SK-N-SH (cell line): ENCODE measurements around the gene NCS1. TPM values are rescaled to one million over a fixed set of nuclear protein-coding genes. Genes with fewer than 3 reads are reported as not detected.

Experiments used
- CTCF ChIA-PET: fragments of 300-600, 350-600 bp; formaldehyde crosslinking; extraction: SDS; loops from one replicate; lab custom pipeline; 2021; lab: Yijun Ruan, JAX
- POLR2A ChIA-PET: fragments of 350-600 bp; sonication (Branson Sonifier 250); formaldehyde crosslinking; extraction: SDS; loops from one replicate; lab custom pipeline; 2020; ENCODE audit warnings: antibody characterized with exemption, inconsistent platforms; lab: Yijun Ruan, JAX
- DNase-seq: peaks from one replicate; pipeline ENCODE4 v3.0.0; 2012
- H2AFZ ChIP-seq: fragments of 200-600 bp; sonication (generic); 2 replicates; pipeline ENCODE4 v1.8.1; 2016; ENCODE audit warnings: antibody characterized with exemption, mild to moderate bottlenecking, low read depth
- H3F3A ChIP-seq: fragments of 200-600 bp; sonication (generic); replicated peaks from 2 replicates; pipeline ENCODE3; 2016; ENCODE audit warnings: antibody characterized with exemption, mild to moderate bottlenecking; ENCODE audit not compliant: insufficient read depth
- H3K27ac ChIP-seq, 2 experiments: fragments of 200-500 bp in 1 of 2; fragments of 200-600 bp in 1 of 2; sonication (Bioruptor generic) in 1 of 2; sonication (generic), shearing (Covaris generic) in 1 of 2; 2 replicates each; pipeline versions ENCODE4 v1.5.1 to v1.6.1; 2014 to 2016; ENCODE audit warnings: low read depth in 2 of 2, inconsistent platforms in 1 of 2, low read length in 1 of 2, mild to moderate bottlenecking in 1 of 2, mixed read lengths in 1 of 2
- H3K27me3 ChIP-seq: fragments of 200-600 bp; sonication (generic), shearing (Covaris generic); 2 replicates; pipeline ENCODE4 v1.6.1; 2016; ENCODE audit warnings: mixed run types; ENCODE audit not compliant: insufficient read depth
- H3K36me3 ChIP-seq, 2 experiments: fragments of 200-500 bp in 1 of 2; fragments of 200-600 bp in 1 of 2; sonication (Bioruptor generic) in 1 of 2; sonication (generic) in 1 of 2; replicated peaks in 1 of 2; 2 replicates each; pipeline versions ENCODE3 to v1.5.1; 2014 to 2016; ENCODE audit warnings: low read length in 1 of 2, mild to moderate bottlenecking in 1 of 2; ENCODE audit not compliant: insufficient read depth in 2 of 2, control insufficient read depth in 1 of 2
- H3K4me1 ChIP-seq, 2 experiments: fragments of 200-500 bp in 1 of 2; fragments of 200-600 bp in 1 of 2; sonication (Bioruptor generic) in 1 of 2; sonication (generic), shearing (Covaris generic) in 1 of 2; 2 replicates each; pipeline versions ENCODE4 v1.5.1 to v1.6.1; 2014 to 2016; ENCODE audit warnings: low read depth in 1 of 2, low read length in 1 of 2, mixed run types in 1 of 2; ENCODE audit not compliant: insufficient read depth in 2 of 2, control insufficient read depth in 1 of 2
- H3K4me2 ChIP-seq: fragments of 200-600 bp; sonication (generic), shearing (Covaris generic); 2 replicates; pipeline ENCODE4 v1.6.1; 2017; ENCODE audit warnings: mixed run types
- H3K4me3 ChIP-seq, 2 experiments: fragments of 200-500 bp in 1 of 2; fragments of 200-600 bp in 1 of 2; sonication (Bioruptor generic) in 1 of 2; sonication (generic), shearing (Covaris generic) in 1 of 2; 2 replicates each; pipeline versions ENCODE4 v1.5.1 to v1.8.1; 2014 to 2016; ENCODE audit warnings: low read depth in 2 of 2, inconsistent platforms in 1 of 2, low read length in 1 of 2, mild to moderate bottlenecking in 1 of 2, mixed read lengths in 1 of 2, moderate library complexity in 1 of 2
- H3K79me2 ChIP-seq: fragments of 200-600 bp; sonication (generic); 2 replicates; pipeline ENCODE4 v1.8.1; 2017; ENCODE audit warnings: mild to moderate bottlenecking; ENCODE audit not compliant: insufficient read depth
- H3K9ac ChIP-seq: fragments of 200-600 bp; sonication (generic); 2 replicates; pipeline ENCODE4 v1.6.1; 2017; ENCODE audit warnings: mixed run types
- H3K9me2 ChIP-seq: fragments of 200-600 bp; sonication (generic); 2 replicates; pipeline ENCODE4 v1.6.1; 2017; ENCODE audit warnings: mixed run types
- H3K9me3 ChIP-seq: fragments of 200-600 bp; sonication (generic); 2 replicates; pipeline ENCODE4 v1.6.1; 2017; ENCODE audit warnings: mixed run types, mild to moderate bottlenecking, moderate library complexity
- H4K20me1 ChIP-seq: fragments of 200-600 bp; sonication (generic); 2 replicates; pipeline ENCODE4 v1.6.1; 2017; ENCODE audit warnings: mild to moderate bottlenecking, mixed run types; ENCODE audit not compliant: insufficient read depth
- ELF1 ChIP-seq: IDR thresholded peaks from 2 replicates; pipeline ENCODE4 v1.4.0; 2012
- EP300 ChIP-seq, 2 experiments: IDR thresholded peaks; 2 replicates each; pipeline versions ENCODE4 v1.4.0 to v1.6.1; 2012; ENCODE audit warnings: borderline replicate concordance in 1 of 2, low read depth in 1 of 2, low read length in 1 of 2
- FOSL2 ChIP-seq: IDR thresholded peaks from 2 replicates; pipeline ENCODE4 v1.4.0; 2012; ENCODE audit warnings: low read depth, mild to moderate bottlenecking, moderate library complexity, borderline replicate concordance
- GABPA ChIP-seq: IDR thresholded peaks from 2 replicates; pipeline ENCODE4 v1.4.0; 2012; ENCODE audit warnings: low read depth, mild to moderate bottlenecking
- GATA2 ChIP-seq: sonication (generic); formaldehyde crosslinking; IDR thresholded peaks from 2 replicates; pipeline ENCODE4 v1.5.0; 2020; ENCODE audit warnings: mild to moderate bottlenecking, missing genetic modification reagents
- JUND ChIP-seq: IDR thresholded peaks from 2 replicates; pipeline ENCODE4 v1.4.0; 2012
- MEF2A ChIP-seq: IDR thresholded peaks from 2 replicates; pipeline ENCODE4 v1.4.0; 2012; ENCODE audit warnings: low read depth, borderline replicate concordance
- NFIC ChIP-seq: IDR thresholded peaks from 2 replicates; pipeline ENCODE4 v1.4.0; 2012; ENCODE audit warnings: borderline replicate concordance
- POLR2AphosphoS5 ChIP-seq: IDR thresholded peaks from 2 replicates; pipeline ENCODE4 v1.6.1; 2012; ENCODE audit warnings: low read depth, low read length
- RAD21 ChIP-seq: IDR thresholded peaks from 2 replicates; pipeline ENCODE4 v1.6.1; 2012; ENCODE audit warnings: mild to moderate bottlenecking, low read length
- RFX5 ChIP-seq: IDR thresholded peaks from 2 replicates; pipeline ENCODE4 v1.6.1; 2012; ENCODE audit warnings: mild to moderate bottlenecking, improper control_type of control experiment, low read length
- SIN3A ChIP-seq: IDR thresholded peaks from 2 replicates; pipeline ENCODE4 v1.6.1; 2012; ENCODE audit warnings: low read depth, mild to moderate bottlenecking, low read length, moderate library complexity, borderline replicate concordance
- TAF1 ChIP-seq: IDR thresholded peaks from 2 replicates; pipeline ENCODE4 v1.6.1; 2012; ENCODE audit warnings: low read depth, mild to moderate bottlenecking, low read length, moderate library complexity, borderline replicate concordance
- WGBS: methylation state at CpG from one replicate; pipeline ENCODE4 v1.1.6; 2017; ENCODE audit warnings: low lambda C conversion rate; 5-methylcytosine and 5-hydroxymethylcytosine counted together
- polyA plus RNA-seq, 3 experiments: library from polyadenylated mRNA; depleted of rRNA; stranded (reverse); fragments of >200 nt; gene quantifications; 2 replicates each; pipeline ENCODE4 v1.2.3, GENCODE V29; 2012
- TF ChIP-seq, protein P1 (sequence below): fragments of 150-350 bp; IDR thresholded peaks from 2 replicates; pipeline ENCODE4 v1.6.1; 2017; ENCODE audit warnings: antibody characterized with exemption, low read length, low read depth, borderline replicate concordance
- TF ChIP-seq, protein P2 (sequence below): fragments of 200-600 bp; sonication (generic); IDR thresholded peaks from 2 replicates; pipeline ENCODE4 v1.6.1; 2017; ENCODE audit warnings: antibody characterized with exemption, mild to moderate bottlenecking, moderate library complexity
- TF ChIP-seq, protein P3 (sequence below): IDR thresholded peaks from 2 replicates; pipeline ENCODE4; 2012

Gene NCS1
- polyA plus RNA-seq, 1 of the 3 experiments (the other 2 are of a cell fraction), result 40.6 TPM

- WGBS, result 72% methylated on average over 2 of the region's 3 CpGs
- TF ChIP-seq, protein P1, sequence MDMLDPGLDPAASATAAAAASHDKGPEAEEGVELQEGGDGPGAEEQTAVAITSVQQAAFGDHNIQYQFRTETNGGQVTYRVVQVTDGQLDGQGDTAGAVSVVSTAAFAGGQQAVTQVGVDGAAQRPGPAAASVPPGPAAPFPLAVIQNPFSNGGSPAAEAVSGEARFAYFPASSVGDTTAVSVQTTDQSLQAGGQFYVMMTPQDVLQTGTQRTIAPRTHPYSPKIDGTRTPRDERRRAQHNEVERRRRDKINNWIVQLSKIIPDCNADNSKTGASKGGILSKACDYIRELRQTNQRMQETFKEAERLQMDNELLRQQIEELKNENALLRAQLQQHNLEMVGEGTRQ, result no peak
- TF ChIP-seq POLR2AphosphoS5 (no peak), NFIC (no peak), JUND (no peak), GATA2 (CRISPR knock-in tag) (no peak), RFX5 (no peak), SIN3A (no peak), RAD21 (no peak), ELF1 (no peak), GABPA (no peak), EP300 (IDR thresholded peaks at IDR 0.05; ENCODE audit: borderline replicate concordance in 1 of 2, low read depth in 1 of 2, low read length in 1 of 2) (no peak), TAF1 (no peak), FOSL2 (no peak), MEF2A (no peak)
- TF ChIP-seq, protein P2, sequence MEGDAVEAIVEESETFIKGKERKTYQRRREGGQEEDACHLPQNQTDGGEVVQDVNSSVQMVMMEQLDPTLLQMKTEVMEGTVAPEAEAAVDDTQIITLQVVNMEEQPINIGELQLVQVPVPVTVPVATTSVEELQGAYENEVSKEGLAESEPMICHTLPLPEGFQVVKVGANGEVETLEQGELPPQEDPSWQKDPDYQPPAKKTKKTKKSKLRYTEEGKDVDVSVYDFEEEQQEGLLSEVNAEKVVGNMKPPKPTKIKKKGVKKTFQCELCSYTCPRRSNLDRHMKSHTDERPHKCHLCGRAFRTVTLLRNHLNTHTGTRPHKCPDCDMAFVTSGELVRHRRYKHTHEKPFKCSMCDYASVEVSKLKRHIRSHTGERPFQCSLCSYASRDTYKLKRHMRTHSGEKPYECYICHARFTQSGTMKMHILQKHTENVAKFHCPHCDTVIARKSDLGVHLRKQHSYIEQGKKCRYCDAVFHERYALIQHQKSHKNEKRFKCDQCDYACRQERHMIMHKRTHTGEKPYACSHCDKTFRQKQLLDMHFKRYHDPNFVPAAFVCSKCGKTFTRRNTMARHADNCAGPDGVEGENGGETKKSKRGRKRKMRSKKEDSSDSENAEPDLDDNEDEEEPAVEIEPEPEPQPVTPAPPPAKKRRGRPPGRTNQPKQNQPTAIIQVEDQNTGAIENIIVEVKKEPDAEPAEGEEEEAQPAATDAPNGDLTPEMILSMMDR, result no peak
- TF ChIP-seq, protein P3, sequence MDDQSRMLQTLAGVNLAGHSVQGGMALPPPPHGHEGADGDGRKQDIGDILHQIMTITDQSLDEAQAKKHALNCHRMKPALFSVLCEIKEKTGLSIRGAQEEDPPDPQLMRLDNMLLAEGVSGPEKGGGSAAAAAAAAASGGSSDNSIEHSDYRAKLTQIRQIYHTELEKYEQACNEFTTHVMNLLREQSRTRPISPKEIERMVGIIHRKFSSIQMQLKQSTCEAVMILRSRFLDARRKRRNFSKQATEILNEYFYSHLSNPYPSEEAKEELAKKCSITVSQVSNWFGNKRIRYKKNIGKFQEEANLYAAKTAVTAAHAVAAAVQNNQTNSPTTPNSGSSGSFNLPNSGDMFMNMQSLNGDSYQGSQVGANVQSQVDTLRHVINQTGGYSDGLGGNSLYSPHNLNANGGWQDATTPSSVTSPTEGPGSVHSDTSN, result no peak
- TF ChIP-seq, all 33 proteins: peak for 0
- POLR2A ChIA-PET, result no interaction called here
Measured at GRCh38 chr9:130246126-130246525, 73.9 kb downstream of the NCS1 start.

More at GRCh38 chr9:130246126-130246525, 73.9 kb downstream of the NCS1 start:
- Histone ChIP-seq H4K20me1 (no peaks in the 10 kb centered on the region), H3K27ac (no peak overlapping the region), H3K9me2 (no peaks in the 10 kb centered on the region), H3K9me3 (peaks cover 4% of the 10 kb centered on the region; the same call in 1 of the 2 replicates), H3K4me3 (no peak overlapping the region), H3K27me3 (no peaks in the 10 kb centered on the region), H3F3A (no peaks in the 10 kb centered on the region), H3K36me3 (no peaks in the 10 kb centered on the region), H2AFZ (no peak overlapping the region), H3K79me2 (no peaks in the 10 kb centered on the region), H3K4me2 (no peak overlapping the region), H3K4me1 (peaks cover 0 to 11% of the 10 kb centered on the region in 2 experiments; a peak in 1 of 4 replicates), H3K9ac (no peak overlapping the region)
- no peak for DNase-seq
- CTCF ChIA-PET, result interaction anchor here (0.6 to 8.9 kb wide), 6 partner anchors 10 to 546 kb away, joined by 3 to 73 read pairs (median 6); no protein-coding TSS in a partner anchor
